Stimulated activated CD8-positive, alpha-beta memory T cell treated with anti-CD3 and anti-CD28 coated beads, Interleukin-4, amount 100 ng/mL, for 24 hours (primary cell): ENCODE results near the gene CGB8.
A peak's percentile ranks its signal among the peaks of the same experiment; 100 is the strongest.
"Not testable (repeated sequence)": the region's sequence is repeated elsewhere in the genome, so short reads cannot be mapped to it uniquely, and the experiment has no call there.

Experiments used
- DNase-seq: peaks from one replicate; pipeline ENCODE4 v3.0.0-alpha.2; 2020; ENCODE audit warnings: low read depth

CGB8 gene

GRCh38 chr19:49030323-49030722, 18.6 kb downstream of the CGB8 start:
- not testable (repeated sequence) for DNase-seq

GRCh38 chr19:49029749-49030148, 19.2 kb downstream of the CGB8 start:
- not testable (repeated sequence) for DNase-seq

DNA sequence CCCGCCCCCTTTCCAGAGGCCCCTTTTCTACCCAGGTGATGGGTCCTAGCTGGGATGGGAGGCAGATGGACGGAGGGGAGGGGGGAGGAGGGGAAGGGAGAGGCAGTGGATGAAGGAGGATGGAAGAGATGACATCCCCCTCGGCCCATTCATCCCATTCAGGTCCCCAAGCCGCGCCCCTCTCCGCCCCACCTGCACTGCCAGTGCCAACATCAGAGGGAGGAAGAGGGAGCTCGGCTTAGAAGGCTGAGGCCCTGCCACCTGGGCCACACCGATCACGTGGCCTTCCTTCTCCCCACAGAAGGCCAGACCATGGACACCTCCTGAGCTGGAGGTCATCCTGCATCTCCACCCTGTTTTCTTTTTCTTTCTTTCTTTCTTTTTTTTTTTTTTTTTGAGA, 20.2 kb downstream of the CGB8 start:
- DNase-seq: not testable (repeated sequence)

DNA sequence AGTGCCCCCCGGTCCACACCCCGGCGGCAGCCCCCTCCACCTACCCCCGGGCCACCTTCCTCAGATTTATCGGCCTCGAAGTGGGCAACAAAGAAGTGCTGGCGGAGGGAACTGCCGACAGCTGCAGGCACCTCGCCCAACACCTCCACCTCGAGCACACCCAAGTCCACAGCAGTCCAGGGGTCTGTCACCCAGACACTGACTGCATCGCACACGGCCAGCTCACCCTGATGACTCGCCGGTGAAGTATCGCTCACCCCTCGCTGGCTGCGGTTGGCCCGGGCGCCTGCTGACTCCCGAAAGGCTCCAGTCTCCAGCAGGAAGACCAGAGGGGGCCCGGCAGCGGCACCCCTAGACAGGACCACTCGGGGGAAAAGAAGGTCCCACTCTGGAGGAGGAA, 23.3 kb downstream of the CGB8 start:
- DNase-seq: not testable (repeated sequence)

GRCh38 chr19:49025088-49025487, 23.8 kb downstream of the CGB8 start:
- DNase-seq: not testable (repeated sequence)

DNA sequence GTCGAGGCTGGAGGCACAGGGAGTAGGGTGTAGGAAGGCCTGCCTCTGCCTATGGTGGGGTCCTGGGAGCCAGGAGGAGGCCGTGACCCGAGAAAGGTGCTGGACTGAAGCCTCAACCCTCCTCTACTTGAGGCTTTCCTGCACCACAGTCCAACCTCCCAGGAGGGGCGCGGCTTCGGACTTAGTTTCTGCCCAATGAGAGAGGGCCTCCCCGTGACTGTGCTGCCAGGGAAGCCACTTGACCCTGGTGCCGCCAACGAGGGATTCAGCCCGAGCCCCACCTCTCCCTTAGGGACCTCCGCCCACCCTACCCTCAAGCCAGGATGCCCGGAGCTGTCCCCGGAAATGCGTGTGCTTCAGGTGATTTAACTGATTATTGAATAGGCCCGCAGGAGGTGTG, 24.7 kb downstream of the CGB8 start, which contains the start of gene CGB3:
TSS of gene CGB3 (minus strand) at position 101 of the 400 bp plus-strand sequence. CDS start 362 bp downstream, outside the sequence.
- DNase-seq: not testable (repeated sequence)

DNA sequence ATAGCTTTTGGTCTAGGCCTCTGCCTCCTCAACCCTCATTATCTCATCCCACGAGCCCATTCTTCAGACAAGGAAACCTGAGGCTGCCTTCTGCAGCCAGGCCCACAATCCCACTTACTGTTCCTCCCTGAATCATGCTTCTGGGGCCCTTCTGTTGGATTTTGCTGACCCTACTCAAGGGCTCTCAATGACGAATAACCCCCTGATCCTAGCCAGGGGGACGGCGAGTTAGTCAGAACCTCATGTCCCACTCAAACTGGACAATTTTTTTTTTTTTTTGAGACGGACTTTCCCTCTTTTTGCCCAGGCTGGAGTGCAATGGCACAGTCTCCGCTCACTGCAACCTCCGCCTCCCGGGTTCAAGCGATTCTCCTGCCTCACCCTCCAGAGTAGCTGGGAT, 26.8 kb downstream of the CGB8 start:
- DNase-seq: no peak

DNA sequence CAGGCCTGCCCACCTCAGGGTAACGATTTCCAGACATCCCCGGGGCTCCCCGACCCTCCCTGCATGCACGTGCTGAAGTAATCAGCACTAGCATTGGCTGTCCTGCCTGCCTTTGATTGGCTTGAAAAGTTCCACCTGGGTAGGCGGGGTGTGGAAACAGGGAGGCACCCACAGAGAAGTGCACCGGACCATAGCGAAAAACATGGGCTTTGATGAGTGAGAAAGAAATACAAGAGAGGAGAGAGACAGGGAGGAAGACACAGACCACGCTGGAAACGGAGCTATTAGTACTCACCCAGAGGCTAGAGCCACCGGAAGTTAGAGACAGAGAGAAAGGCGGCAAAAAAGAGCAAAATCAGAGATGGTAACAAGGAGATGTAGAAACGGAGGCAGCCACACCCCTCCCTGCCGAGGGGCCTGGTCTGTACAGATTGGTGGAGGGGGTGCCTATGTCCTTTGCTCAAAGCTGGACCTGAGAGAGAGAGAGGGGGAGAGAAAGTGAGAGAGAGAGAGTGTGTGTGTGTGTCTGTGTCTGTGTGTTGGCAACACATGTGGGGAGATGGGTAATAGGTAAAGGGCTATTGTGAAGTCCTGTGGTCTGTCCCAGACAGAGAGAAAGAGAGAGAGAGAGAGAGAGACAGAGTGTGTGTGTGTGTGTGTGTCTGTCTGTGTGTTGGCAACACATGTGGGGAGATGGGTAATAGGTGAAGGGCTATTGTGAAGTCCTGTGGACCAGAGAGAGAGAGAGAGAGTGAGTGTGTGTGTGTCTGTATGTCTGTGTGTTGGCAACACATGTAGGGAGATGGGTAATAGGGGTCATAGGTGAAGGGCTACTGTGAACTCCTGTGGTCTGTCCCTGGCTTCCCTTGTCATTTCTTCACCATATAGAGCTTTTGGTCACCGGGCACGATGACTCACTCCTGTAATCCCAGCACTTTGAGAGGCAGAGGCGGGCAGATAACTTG, 27.7 kb downstream of the CGB8 start:
- no peak for DNase-seq

DNA sequence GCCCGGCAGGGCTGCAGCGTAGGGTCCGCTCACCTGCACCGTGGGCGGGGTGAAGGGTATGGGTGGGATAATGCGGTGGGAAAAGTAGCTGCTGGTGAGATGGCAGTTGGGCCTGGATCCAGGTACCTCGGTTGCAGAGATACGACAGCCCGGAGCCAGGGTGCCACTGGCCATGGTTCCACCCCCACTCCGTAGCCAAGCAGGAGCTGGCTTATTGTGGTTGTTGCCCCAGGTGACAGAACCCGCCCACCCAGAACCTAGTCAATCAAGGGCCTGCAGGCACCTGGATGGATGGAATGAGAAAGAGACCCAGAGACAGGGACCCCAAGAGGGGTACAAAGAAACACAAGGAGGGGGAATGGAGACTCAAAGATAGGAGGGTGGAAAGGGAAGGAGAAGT, 28.6 kb downstream of the CGB8 start:
- DNase-seq: no peak

DNA sequence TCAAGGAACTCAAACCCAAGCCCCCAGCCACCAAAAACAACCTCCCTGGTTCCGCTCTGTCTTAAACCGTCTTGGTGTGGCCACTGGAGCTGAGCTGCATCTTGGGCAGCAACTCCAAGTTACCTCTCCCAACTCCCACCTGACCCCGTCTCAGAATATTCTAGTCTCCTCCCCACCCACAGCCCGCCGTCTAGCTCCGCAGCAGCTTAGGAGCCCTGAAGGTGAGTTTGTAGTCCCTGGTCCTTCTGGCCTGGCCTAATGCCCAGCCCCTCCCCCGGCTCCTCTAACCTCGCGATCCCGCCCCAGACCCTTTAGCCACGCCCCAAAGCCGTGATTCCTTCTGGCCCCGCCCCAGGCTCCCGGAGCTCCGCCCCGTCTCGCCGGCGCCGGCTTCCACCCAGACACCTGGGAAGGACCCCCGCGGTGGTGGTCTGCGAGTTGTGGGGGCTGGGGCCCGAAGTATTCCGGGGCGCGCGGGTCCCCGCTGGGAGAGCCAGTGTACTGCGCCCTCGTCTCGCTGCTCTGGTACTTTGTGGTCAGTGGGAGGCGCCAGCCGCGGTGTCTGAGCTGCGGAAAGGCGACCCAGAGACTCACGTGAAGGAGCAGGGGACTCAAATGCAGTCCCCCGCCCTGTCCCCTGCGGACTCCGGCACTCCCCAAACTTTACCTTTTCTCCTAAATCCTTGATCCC, 29.5 kb downstream of the CGB8 start:
- peak; percentile 43 for DNase-seq

DNA sequence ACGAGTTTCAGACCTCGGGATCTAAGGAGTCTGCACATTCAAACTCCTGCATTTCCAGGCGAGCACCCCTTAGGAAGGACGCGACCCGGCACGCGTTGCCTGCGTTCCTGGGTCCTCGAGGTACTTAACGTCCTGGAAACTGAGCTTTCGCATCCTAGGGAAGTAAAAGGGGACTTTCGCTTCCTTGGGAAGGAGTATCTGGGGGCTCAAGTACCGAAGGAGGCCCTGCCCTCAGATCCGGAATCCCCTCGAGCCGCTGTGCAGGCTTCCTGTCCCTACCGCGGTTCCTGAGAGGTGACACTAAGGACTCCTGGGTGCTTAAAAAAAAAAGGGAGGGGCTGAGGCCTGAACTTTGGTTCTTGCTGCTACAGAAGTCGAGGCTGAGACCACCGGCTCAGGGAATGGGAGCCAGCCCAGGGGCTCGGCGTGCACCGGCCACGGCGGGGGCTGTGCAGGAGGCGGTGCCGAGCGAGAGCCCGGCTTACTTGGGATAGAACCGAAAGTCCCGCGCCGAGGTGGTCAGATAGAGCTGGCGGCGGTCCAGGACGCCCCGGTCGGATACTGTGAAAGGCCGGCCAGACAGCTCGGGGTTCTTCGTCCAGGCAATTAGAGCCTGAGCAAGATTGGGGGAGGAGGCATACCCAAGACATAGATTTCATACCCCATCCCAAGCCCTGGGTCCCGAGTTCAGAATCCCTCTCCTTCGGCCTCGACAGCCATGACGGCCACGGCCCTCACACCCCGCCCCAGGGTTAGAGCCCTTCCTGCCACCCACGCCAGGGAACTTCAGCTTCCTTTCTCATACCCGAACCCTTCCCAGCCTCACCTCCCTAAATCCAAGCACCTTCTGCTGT, 30.3 kb downstream of the CGB8 start:
- DNase-seq: not testable (repeated sequence)

GRCh38 chr19:49017666-49018351, 31.1 kb downstream of the CGB8 start:
- DNase-seq: peak; percentile 52

DNA sequence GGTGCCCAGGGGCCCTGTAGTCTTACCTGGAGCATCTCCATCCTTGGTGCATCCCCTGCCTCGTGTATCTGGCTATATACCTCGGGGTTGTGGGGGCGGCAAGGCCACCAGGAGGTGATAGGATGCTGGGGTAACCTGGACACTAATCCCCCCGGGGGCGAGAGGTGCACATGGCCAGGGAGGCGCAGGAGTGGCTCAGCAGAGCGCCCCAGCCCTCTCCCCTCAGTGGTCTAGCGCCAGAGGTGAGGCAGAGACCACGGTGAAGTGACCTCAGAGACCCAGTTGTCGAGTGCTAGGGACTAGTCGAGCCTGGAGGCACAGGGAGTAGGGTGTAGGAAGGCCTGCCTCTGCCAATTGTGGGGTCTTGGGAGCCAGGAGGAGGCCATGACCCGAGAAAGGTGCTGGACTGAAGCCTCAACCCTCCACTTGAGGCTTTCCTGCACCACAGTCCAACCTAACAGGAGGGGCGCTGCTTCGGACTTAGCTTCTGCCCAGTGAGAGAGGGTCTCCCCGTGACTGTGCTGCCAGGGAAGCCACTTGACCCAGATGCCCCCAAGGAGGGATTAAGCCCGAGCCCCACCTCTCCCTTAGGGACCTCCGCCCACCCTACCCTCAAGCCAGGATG, 31.8 kb downstream of the CGB8 start, which contains the start of gene LHB:
TSS of gene LHB (minus strand) at position 51 of the 625 bp plus-strand sequence. CDS start at position 41, 10 bp downstream.
- DNase-seq: no peak

GRCh38 chr19:49016067-49016839, 32.7 kb downstream of the CGB8 start:
- no peak for DNase-seq

- DNase-seq: no peak
Observed at GRCh38 chr19:49014870-49015255, 34.0 kb downstream of the CGB8 start.

- no peak for DNase-seq
Observed at GRCh38 chr19:49014123-49014869, 34.6 kb downstream of the CGB8 start.

GRCh38 chr19:49011194-49011593, 37.7 kb downstream of the CGB8 start:
- no peak for DNase-seq

- no peak for DNase-seq
Observed at GRCh38 chr19:49010453-49010852, 38.5 kb downstream of the CGB8 start.

- DNase-seq: no peak
Observed at GRCh38 chr19:49009828-49010227, 39.1 kb downstream of the CGB8 start.
